Skeletal muscle cell (primary cell): ENCODE data around the gene RABGAP1.

Experiments used
- DNase-seq: peaks from one replicate; pipeline ENCODE4 v3.0.0-alpha.2; 2010; ENCODE audit warnings: low read depth
- H3K4me3 ChIP-seq: 2 replicates; pipeline ENCODE4 v1.5.1; 2011; ENCODE audit warnings: low read depth, mild to moderate bottlenecking, control low read depth, low read length, moderate library complexity

Gene RABGAP1

GRCh38 chr9:122941582-122942234, 888 bp downstream of the RABGAP1 start:
- no peak for DNase-seq
- H3K4me3 ChIP-seq, result peak overlapping the region; percentile 77

GRCh38 chr9:122944960-122945888, 4.4 kb downstream of the RABGAP1 start:
- H3K4me3 ChIP-seq, result no peak overlapping the region
- no peak for DNase-seq

- H3K4me3 ChIP-seq, result no peak overlapping the region
- DNase-seq, result no peak
Observed at GRCh38 chr9:122946461-122947005, 5.7 kb downstream of the RABGAP1 start.

- H3K4me3 ChIP-seq, result no peak overlapping the region
- no peak for DNase-seq
Observed at GRCh38 chr9:122948313-122948712, 7.5 kb downstream of the RABGAP1 start.

GRCh38 chr9:122949696-122950095, 8.9 kb downstream of the RABGAP1 start:
- H3K4me3 ChIP-seq, result no peak overlapping the region
- DNase-seq, result no peak

- H3K4me3 ChIP-seq, result no peak overlapping the region
- no peak for DNase-seq
Observed at GRCh38 chr9:122950263-122950662, 9.4 kb downstream of the RABGAP1 start.

- H3K4me3 ChIP-seq, result no peak overlapping the region
- no peak for DNase-seq
Observed at GRCh38 chr9:122951056-122951455, 10.2 kb downstream of the RABGAP1 start.

GRCh38 chr9:122954253-122954691, 13.5 kb downstream of the RABGAP1 start:
- peak; percentile 12 for DNase-seq
- H3K4me3 ChIP-seq, result no peak overlapping the region

- no peak overlapping the region for H3K4me3 ChIP-seq
- no peak for DNase-seq
Observed at GRCh38 chr9:122955961-122956360, 15.1 kb downstream of the RABGAP1 start.

GRCh38 chr9:122961139-122961538, 20.3 kb downstream of the RABGAP1 start:
- DNase-seq, result no peak
- no peak overlapping the region for H3K4me3 ChIP-seq

- H3K4me3 ChIP-seq, result no peak overlapping the region
- no peak for DNase-seq
Observed at GRCh38 chr9:122975196-122975595, 34.4 kb downstream of the RABGAP1 start.

GRCh38 chr9:122978601-122979000, 37.8 kb downstream of the RABGAP1 start:
- DNase-seq, result no peak
- no peak overlapping the region for H3K4me3 ChIP-seq

- no peak for DNase-seq
- H3K4me3 ChIP-seq, result no peak overlapping the region
Observed at GRCh38 chr9:122986010-122986409, 45.2 kb downstream of the RABGAP1 start.

GRCh38 chr9:122988141-122988540, 47.3 kb downstream of the RABGAP1 start:
- no peak for DNase-seq

GRCh38 chr9:122988920-122989621, 48.3 kb downstream of the RABGAP1 start:
- H3K4me3 ChIP-seq, result no peak overlapping the region
- DNase-seq, result no peak

More at GRCh38 chr9:122988141-122988540, 47.3 kb downstream of the RABGAP1 start:
- no peak overlapping the region for H3K4me3 ChIP-seq

GRCh38 chr9:122991370-122991830, 50.6 kb downstream of the RABGAP1 start:
- DNase-seq, result peak; percentile 72
- no peak overlapping the region for H3K4me3 ChIP-seq

- DNase-seq, result no peak
- no peak overlapping the region for H3K4me3 ChIP-seq
Observed at GRCh38 chr9:122996586-122996985, 55.8 kb downstream of the RABGAP1 start.

- DNase-seq, result no peak
- no peak overlapping the region for H3K4me3 ChIP-seq
Observed at GRCh38 chr9:122998448-122998847, 57.6 kb downstream of the RABGAP1 start.

GRCh38 chr9:123000371-123001068, 59.7 kb downstream of the RABGAP1 start:
- no peak for DNase-seq
- H3K4me3 ChIP-seq, result no peak overlapping the region
